GM18520 (cell line): ENCODE data around the gene RAPH1.

Experiments used
- ATAC-seq: cut with Tn5 transposase; IDR thresholded peaks from one replicate; pipeline ENCODE4 v1.9.1; 2021; ENCODE audit not compliant: unreplicated experiment

The RAPH1 gene

DNA sequence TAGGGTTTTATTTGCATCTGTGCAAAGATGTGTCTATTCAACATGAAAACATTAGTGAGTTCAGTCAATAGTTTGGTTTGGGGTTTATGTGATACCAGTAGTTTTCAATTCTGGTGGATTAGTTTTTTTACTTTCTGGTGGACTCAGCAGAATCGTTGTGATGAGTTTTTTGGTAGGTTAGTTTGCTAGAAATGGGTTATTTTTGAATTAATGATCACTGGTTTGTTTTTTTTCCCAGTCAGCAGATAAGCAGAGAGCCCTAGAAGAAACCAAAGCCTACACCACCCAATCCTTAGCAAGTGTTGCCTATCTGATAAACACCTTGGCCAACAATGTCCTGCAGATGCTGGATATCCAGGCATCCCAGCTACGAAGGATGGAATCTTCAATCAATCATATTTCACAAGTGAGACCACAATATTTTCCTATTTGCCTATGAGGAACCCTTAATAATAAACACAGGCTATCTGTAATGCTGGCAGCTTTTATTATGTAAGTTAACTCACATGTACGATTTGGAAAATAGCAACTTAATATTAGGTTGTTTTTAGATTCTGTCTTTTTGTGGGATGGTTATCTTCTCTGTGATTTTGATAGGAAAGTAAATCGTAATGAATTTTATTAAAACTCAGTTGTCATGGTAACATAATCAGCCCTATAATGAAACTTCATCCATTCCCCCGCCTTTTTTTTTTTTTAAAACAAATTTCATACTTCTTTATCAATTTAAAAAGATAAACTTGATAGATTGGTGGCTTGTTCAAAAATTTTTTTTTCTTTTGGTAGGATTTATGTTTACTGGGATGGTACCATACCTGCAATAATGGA lies 168.2 kb downstream of the RAPH1 start:
- no peak for ATAC-seq

DNA sequence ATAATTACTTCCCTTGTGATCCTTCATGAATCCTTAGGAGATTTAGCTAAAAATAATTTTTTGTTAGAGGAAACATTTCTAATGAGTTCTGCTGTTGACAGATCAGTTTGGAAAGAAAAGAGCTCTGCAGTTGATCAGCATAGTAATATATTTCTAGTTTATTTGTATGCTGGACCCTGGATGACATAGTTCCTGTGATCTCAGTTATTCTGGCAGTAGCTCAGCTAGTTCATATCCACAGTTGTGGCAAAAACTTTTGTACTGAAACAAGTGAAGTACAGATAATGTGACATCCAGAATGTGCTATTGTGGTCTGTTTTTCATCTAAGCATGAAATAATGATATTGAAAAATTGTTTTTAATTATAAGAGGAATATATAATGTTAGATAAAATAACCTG lies 173.2 kb downstream of the RAPH1 start:
- no peak for ATAC-seq

DNA sequence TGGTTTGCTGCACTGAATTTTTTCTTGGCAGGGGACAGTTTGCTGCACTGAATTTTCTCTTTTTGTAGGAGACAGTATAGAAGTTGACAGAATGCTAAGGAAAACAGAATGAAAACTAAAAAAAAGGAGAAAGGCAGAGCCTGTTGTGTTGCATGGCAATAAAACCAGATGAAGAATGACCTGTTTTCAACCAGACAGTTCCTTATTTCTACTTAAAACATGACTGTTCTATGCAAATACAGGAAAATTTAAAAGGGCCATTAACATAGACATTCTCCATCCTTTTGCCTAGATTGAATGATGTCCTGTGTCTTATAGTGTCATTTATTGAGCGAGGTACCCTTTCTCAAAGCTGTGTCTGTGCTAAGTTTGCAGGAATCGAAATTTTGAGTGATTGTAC lies 173.6 kb downstream of the RAPH1 start:
- no peak for ATAC-seq

DNA sequence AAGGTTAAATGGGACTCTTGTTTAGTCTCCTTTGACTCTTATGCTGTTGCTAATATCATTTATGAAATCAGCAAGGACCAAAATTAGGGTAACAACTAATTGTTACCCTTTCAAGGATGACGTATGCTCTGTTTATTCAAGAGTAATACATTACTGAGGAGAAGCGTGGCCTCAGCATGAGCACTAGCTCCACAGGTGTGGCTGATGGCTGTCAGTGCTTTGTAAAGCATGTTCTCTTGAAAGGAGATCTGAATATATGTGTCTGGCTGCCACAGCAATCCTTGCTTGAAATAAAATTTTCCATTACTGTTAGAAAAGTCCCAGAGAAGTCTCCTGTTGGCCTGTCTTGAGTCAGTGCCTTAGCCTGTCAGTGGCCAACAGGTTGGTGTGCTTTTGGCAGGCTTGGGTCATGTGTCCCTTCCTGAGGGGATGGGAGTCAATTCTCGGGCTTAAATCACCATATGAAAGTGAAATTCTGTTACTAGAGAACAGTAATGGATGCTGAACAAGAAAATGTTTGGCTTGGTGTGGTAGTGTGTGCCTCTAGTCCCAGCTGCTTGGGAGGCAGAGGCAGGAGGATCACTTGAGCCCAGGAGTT lies 174.2 kb downstream of the RAPH1 start:
- no peak for ATAC-seq

DNA sequence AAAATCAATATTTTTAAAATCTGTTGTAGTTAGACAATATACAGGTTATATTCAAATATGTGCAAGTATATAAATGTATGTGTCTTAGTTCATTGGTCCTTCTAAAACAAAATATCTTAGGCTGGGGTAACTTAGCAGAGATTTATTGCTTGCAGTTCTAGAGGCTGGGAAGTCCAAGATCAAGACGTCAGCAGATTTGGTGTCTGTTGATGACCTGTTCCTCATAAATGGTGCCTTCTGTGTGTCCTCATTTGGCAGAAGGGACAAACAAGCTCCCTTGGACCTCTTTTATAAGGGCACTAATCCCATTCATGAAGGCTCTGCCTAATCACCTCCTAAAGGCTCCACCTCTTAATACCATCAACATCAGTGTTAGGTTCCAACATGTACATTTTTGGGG lies 175.7 kb downstream of the RAPH1 start:
- ATAC-seq: no peak

DNA sequence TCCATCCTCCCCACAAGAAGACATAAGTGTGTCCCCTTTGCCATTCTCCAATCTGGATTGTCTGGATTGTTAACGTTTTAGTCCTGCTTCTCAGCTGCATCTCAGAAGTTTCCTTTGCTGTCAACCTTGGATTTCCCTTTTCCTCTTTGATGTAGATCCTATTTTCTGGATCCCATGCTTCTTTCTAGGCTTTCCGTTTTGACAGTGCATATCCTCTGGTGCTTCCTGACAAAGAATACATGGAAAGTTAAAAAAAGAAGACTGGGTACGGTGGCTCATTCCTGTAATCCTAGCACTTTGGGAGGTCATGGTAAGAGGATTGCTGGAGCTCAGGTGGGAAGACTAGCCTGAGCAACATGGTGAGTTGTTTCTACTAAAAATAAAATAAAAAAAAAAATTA lies 180.1 kb downstream of the RAPH1 start:
- no peak for ATAC-seq

DNA sequence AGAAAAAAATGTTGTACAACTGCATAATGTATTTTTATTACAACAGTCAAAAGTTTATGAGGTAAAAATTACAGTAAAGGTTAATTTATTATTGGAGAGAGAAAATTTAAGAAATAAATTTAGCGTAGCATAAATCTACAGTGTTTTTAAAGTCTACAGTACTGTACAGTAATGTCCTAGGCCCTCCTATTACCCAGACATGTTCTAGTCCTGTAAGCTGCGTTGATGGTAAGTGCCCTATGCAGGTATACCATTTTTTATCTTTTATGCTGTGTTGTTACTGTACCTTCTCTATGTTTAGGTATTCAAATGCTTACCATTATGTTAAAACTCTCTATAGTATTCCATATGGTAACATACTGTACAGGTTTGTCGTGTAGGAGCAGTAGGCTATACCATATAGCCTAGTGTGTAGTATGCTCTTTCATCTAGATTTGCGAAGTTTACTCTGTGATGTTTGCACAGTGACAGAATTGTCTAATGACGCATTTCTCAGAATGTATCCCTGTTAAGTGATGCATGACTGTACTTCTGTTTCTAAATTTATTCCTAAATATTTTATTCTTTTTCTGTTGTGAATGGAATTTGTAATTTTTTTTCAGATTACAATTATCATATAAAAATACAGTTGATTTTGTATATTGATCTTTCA lies 182.4 kb downstream of the RAPH1 start:
- no peak for ATAC-seq

DNA sequence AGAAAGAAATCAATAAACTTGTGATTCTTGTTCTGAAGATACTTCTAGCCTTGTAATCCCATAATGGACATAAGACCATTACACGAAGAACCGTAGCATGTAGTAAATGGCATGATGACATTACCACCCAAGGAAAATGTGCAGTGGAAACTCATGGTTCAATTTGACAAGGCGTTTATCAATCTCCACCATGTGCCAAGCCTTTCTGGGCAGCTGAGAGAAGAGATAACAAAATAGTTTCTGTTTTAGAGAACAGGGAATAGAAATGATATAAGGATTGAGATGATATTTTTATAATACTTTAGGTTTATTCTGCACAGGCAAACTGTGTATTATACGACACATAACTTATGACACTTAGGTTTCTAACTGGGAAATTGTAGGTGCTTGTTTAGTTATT lies 187.7 kb downstream of the RAPH1 start:
- no peak for ATAC-seq

DNA sequence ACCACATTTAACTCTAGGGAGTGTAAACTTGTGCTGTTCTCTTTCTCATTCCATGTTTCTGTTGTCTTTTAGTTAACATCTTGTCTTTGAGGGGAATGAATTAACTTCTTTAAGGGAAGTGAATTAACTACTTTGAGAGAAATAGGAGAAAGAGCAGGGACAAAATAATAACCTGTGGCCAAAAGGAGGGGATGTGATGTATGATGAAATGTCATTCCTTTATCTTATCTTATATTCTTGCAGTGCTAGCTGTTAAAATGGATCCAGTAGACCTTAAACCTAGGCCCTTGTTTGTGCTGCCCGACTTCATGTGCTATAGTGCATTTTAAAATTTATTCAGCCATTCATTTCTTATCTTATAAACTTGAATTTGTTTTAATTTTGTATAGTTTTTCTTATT lies 188.5 kb downstream of the RAPH1 start:
- no peak for ATAC-seq

DNA sequence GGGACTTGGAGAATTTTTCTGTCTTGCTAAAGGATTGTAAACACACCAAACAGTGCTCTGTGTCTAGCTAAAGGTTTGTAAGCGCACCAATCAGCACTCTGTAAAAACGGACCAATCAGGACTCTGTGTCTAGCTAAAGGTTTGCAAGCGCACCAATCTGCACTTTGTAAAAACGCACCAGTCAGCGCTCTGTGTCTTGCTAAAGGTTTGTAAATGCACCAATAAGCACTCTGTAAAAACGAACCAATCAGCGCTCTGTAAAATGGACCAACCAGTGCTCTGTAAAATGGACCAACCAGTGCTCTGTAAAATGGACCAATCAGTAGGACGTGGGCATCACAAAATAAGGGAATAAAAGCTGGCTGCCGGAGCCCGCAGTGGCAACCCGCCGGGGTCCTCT lies 190.4 kb downstream of the RAPH1 start:
- ATAC-seq: no peak
